GM10266 (cell line): ENCODE results near the gene SPG11.

Experiments
- DNase-seq: peaks from one replicate; pipeline ENCODE4 v3.0.0; 2012; ENCODE audit errors: extremely low spot score
- CTCF ChIP-seq: IDR thresholded peaks from 2 replicates; pipeline ENCODE4 v1.5.1; 2012; ENCODE audit warnings: mild to moderate bottlenecking, low read depth; ENCODE audit not compliant: control insufficient read depth, insufficient read depth; ENCODE audit errors: missing control alignments

Gene SPG11

DNA sequence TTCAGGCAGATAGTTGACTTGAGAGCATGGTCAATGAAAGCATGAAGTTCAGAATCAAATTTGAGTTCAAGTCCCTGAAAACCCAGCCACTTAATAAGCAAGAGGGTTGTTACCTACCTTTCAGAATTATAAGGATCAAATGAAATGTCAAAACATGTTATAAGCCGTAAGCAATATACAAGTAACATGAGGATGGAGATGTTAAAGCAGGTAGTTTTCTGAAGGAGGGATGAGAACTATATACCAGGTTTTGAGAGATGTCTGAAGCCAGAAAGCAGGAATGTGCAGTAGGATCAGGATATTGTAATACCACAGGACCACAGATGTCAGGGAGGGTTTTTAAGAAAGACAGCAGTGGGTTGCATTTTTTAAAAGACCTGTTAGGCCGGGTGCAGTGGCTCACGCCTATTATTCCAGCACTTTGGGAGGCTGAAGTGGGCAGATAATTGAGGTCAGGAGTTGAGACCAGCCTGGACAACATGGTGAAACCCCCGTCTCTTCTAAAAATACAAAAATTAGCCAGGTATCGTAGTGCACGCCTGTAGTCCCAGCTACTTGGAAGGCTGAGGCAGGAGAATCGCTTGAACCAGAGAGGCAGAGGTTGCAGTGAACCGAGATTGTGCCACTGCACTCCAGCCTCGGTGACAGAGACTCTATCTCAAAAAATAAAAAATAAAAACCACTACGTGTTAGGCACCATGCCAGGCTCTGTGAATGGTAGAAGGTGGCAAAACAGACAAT lies 133.4 kb downstream of the SPG11 start:
- no peak for DNase-seq
- no peak for TF ChIP-seq CTCF

DNA sequence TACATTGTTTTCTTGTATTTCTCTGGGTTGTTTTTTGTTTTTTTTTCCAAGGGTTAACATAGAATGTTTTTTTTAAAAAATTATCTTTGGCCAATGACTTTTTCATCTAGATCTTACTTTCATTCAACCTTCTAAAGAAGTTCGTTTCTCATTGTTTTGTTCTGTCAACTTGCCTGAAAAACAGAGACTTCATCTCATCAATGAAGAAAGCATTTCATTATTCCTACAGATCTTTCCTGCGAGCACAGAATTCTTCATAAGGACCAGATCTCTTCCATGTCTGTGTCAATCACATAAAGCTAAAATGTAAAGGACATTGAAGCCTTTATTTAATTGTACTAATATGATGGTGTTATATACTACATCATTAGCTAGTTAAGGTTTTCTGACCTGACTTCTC lies 136.2 kb downstream of the SPG11 start:
- no peak for TF ChIP-seq CTCF
- DNase-seq: no peak

- TF ChIP-seq CTCF: no peak
- no peak for DNase-seq
These were observed 138.4 kb downstream of the SPG11 start for GRCh38 chr15:44525018-44525417.

DNA sequence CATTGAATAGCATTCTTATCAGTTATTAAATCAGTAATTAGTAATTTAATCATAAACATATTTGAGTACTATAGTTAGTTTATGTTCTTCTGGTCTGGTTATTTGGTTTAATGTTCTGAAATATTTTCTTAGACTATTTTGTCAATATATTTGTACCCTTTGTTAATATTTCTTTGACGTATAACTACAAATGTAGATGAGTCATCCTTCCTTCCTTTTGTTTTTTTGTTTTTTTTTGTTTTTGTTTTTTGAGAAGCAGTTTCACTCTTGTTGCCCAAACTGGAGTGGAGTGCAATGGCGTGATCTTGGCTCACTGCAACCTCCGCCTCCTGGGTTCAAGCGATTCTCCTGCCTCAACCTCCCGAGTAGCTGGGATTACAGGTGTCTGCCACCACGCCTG lies 143.9 kb downstream of the SPG11 start:
- no peak for TF ChIP-seq CTCF

GRCh38 chr15:44516436-44516835 lies 147.0 kb downstream of the SPG11 start:
- DNase-seq: no peak
- TF ChIP-seq CTCF: no peak

More for the DNA sequence above, 143.9 kb downstream of the SPG11 start:
- no peak for DNase-seq
